ENCODE results near the gene CNTLN. TPM values are rescaled to one million over a fixed set of nuclear protein-coding genes. Genes with fewer than 3 reads are reported as not detected.

Gene CNTLN
- polyA plus RNA-seq, 2 of the 4 experiments (the other 2 are of a cell fraction) = 8.5 to 11.9 TPM

Small RNA genes lying within 50 kb of the gene (small RNA-seq; reads per million reads assigned to genes)
- 0 reads per million in 6 experiments for gene RPS29P33
